Measurements from ENCODE around the gene IFNGR1. TPM values are rescaled to one million over a fixed set of nuclear protein-coding genes. Genes with fewer than 3 reads are reported as not detected.

The IFNGR1 gene
- total RNA-seq, 1 experiment from 2014 or later = 58.4 TPM

DNA sequence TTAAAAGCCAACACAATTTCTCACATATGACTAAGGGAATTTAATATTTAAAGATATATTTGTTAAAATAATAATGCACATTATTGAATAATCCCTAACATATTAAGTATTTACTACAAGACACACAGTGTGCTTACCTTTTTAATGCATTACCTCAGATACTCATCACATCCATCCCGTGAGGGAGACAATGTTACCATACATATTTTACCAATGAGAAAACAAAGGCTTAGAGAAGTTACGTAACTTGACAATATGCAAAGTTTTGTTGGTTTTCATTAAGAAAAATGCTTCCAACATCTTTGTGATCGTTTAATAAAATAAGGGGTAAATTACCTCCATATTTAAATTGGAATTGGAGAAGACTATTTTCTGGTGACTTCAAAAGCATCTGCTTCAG is 4.3 kb downstream of the IFNGR1 start:
- intact Hi-C loops (cut with micrococcal nuclease) = loop anchor here (5.0 kb wide), 3 partner anchors 47 to 97 kb away; no protein-coding TSS in a partner anchor
- Mint-ChIP-seq H3K27ac (ENCODE audit: low read depth, unreplicated experiment) (peak overlapping the region; percentile 83), H3K9me3 (ENCODE audit: unreplicated experiment) (no peaks in the 10 kb centered on the region), H3K4me1 (ENCODE audit: insufficient read depth, unreplicated experiment) (peaks cover 49% of the 10 kb centered on the region), H3K27me3 (ENCODE audit: insufficient read depth, unreplicated experiment) (no peaks in the 10 kb centered on the region), H3K36me3 (ENCODE audit: insufficient read depth, unreplicated experiment) (peaks cover 61% of the 10 kb centered on the region), H3K4me3 (ENCODE audit: unreplicated experiment) (peak overlapping the region; percentile 91)
- CTCF ChIA-PET = no interaction called here
- no peak for DNase-seq (ENCODE audit: unreplicated experiment)
- BruUV-seq (replicated peaks) = no TSS peak
- TF ChIP-seq, protein P1, sequence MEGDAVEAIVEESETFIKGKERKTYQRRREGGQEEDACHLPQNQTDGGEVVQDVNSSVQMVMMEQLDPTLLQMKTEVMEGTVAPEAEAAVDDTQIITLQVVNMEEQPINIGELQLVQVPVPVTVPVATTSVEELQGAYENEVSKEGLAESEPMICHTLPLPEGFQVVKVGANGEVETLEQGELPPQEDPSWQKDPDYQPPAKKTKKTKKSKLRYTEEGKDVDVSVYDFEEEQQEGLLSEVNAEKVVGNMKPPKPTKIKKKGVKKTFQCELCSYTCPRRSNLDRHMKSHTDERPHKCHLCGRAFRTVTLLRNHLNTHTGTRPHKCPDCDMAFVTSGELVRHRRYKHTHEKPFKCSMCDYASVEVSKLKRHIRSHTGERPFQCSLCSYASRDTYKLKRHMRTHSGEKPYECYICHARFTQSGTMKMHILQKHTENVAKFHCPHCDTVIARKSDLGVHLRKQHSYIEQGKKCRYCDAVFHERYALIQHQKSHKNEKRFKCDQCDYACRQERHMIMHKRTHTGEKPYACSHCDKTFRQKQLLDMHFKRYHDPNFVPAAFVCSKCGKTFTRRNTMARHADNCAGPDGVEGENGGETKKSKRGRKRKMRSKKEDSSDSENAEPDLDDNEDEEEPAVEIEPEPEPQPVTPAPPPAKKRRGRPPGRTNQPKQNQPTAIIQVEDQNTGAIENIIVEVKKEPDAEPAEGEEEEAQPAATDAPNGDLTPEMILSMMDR (IDR thresholded peaks at IDR 0.05; ENCODE audit: unreplicated experiment) = no peak
- POLR2A ChIA-PET = interaction anchor here (0.6 to 18.8 kb wide), 5 partner anchors 9 to 779 kb away, joined by 3 to 651 read pairs (median 5); no protein-coding TSS in a partner anchor

DNA sequence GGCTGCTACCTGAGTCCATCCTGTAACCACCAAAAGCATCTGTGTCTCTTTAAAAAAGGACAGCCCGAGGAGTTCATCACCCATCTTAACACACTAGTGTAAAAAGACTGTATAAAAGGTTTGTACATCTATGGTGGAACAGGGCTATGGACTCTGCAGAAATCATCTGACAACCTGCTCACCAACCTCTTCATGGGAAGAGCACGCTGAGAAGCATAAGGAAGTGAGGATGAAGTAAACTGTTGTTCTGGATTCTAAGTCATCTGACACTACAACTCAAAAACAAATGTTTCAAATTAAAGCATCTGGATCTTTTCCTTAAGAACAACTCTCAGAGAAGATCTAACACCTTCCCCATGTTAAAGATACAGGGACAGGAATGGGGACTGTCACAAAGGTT is 5.4 kb downstream of the IFNGR1 start:
- POLR2A ChIA-PET = interaction anchor here (0.6 to 18.8 kb wide), 10 partner anchors 9 to 1466 kb away, joined by 3 to 651 read pairs (median 4); no protein-coding TSS in a partner anchor
- peaks cover 56% of the 10 kb centered on the region for H3K4me1 Mint-ChIP-seq (ENCODE audit: insufficient read depth, unreplicated experiment)

DNA sequence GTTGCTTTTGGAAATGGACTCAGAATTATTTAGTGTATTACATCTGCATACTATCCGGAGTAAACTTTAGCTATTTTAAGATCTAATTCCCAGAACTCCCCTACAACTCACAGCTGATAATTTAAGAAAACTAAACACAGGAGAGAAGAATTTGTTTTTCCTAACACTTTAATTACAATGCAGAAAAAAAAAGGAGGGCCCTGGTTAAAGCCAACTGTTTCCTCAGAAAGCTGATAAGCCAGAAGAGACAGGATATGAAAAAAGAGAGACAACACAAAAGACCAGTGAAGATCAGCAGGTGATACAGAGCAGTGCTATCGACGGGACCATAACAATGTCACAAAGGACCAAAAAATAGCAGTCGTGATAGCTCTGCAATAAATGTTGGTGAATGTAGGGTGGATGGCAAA is 5.8 kb downstream of the IFNGR1 start:
- intact Hi-C loops (cut with micrococcal nuclease) = no loop called here
- TF ChIP-seq, protein P1 (IDR thresholded peaks at IDR 0.05; ENCODE audit: unreplicated experiment) = no peak
- peaks cover 75% of the 10 kb centered on the region for H3K36me3 Mint-ChIP-seq (ENCODE audit: insufficient read depth, unreplicated experiment)
- H3K9me3 Mint-ChIP-seq (ENCODE audit: unreplicated experiment) = peaks cover 8% of the 10 kb centered on the region
- H3K27me3 Mint-ChIP-seq (ENCODE audit: insufficient read depth, unreplicated experiment) = no peaks in the 10 kb centered on the region
- peak overlapping the region; percentile 91 for H3K4me3 Mint-ChIP-seq (ENCODE audit: unreplicated experiment)
- peaks cover 57% of the 10 kb centered on the region for H3K4me1 Mint-ChIP-seq (ENCODE audit: insufficient read depth, unreplicated experiment)
- DNase-seq (ENCODE audit: unreplicated experiment) = no peak
- ChIA-PET CTCF (interaction anchor here (0.9 to 1.8 kb wide), 6 partner anchors 11 to 119 kb away, joined by 3 to 7 read pairs (median 4); no protein-coding TSS in a partner anchor), POLR2A (interaction anchor here (0.6 to 18.8 kb wide), 12 partner anchors 9 to 1466 kb away, joined by 3 to 651 read pairs (median 4); no protein-coding TSS in a partner anchor)
- no peak overlapping the region for H3K27ac Mint-ChIP-seq (ENCODE audit: low read depth, unreplicated experiment)
- BruUV-seq (replicated peaks) = no TSS peak

More for the DNA sequence above, 5.4 kb downstream of the IFNGR1 start:
- no peak for DNase-seq (ENCODE audit: unreplicated experiment)
- TF ChIP-seq, protein P1 (IDR thresholded peaks at IDR 0.05; ENCODE audit: unreplicated experiment) = no peak
- Mint-ChIP-seq H3K4me3 (ENCODE audit: unreplicated experiment) (peak overlapping the region; percentile 91), H3K27me3 (ENCODE audit: insufficient read depth, unreplicated experiment) (no peaks in the 10 kb centered on the region), H3K27ac (ENCODE audit: low read depth, unreplicated experiment) (no peak overlapping the region), H3K9me3 (ENCODE audit: unreplicated experiment) (peaks cover 8% of the 10 kb centered on the region), H3K36me3 (ENCODE audit: insufficient read depth, unreplicated experiment) (peaks cover 70% of the 10 kb centered on the region)
- no TSS peak for BruUV-seq (replicated peaks)
- intact Hi-C loops (cut with micrococcal nuclease) = no loop called here
- CTCF ChIA-PET = interaction anchor here (0.9 to 1.8 kb wide), 4 partner anchors 11 to 120 kb away, joined by 3 to 7 read pairs (median 4); no protein-coding TSS in a partner anchor

DNA sequence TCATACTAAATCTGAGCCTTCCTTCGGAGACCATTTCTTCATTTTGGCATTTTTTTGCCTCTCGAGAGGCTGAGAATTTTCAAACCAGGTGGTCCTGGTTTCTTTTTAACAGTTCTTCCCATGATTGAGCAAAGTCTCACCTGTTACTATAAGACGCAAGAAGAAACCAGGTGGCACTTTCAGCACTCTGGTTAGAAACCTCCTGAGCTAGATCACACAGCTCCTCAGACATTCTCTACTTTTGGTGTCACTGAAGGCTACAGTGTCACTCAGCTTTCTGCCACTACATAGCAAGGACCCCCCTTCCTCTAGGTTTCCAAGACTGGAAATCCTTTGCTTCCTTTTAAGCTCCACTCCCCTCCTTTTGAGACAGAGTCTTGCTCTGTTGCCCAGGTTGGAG is 7.3 kb downstream of the IFNGR1 start:
- POLR2A ChIA-PET = interaction anchor here (0.7 to 18.8 kb wide), 11 partner anchors 8 to 115 kb away, joined by 3 to 651 read pairs (median 5); no protein-coding TSS in a partner anchor
- peaks cover 76% of the 10 kb centered on the region for H3K36me3 Mint-ChIP-seq (ENCODE audit: insufficient read depth, unreplicated experiment)
- CTCF ChIA-PET = interaction anchor here (0.6 to 1.8 kb wide), 4 partner anchors 9 to 651 kb away, joined by 3 to 7 read pairs (median 4); no protein-coding TSS in a partner anchor
- TF ChIP-seq, protein P1 (IDR thresholded peaks at IDR 0.05; ENCODE audit: unreplicated experiment) = no peak
- no peaks in the 10 kb centered on the region for H3K27me3 Mint-ChIP-seq (ENCODE audit: insufficient read depth, unreplicated experiment)
- no peak for DNase-seq (ENCODE audit: unreplicated experiment)
- H3K27ac Mint-ChIP-seq (ENCODE audit: low read depth, unreplicated experiment) = no peak overlapping the region
- H3K4me3 Mint-ChIP-seq (ENCODE audit: unreplicated experiment) = peak overlapping the region; percentile 50
- peaks cover 53% of the 10 kb centered on the region for H3K4me1 Mint-ChIP-seq (ENCODE audit: insufficient read depth, unreplicated experiment)
- peaks cover 14% of the 10 kb centered on the region for H3K9me3 Mint-ChIP-seq (ENCODE audit: unreplicated experiment)
- intact Hi-C loops (cut with micrococcal nuclease) = no loop called here
- BruUV-seq (replicated peaks) = no TSS peak
